Stomach (tissue), 9 donors: ENCODE data around the gene S1PR2. TPM values are rescaled to one million over a fixed set of nuclear protein-coding genes. Genes with fewer than 3 reads are reported as not detected.
"Not testable (repeated sequence)": the region's sequence is repeated elsewhere in the genome, so short reads cannot be mapped to it uniquely, and the experiment has no call there.

ENCODE experiments used
- DNase-seq, 2 donors: peaks; one replicate each; pipeline versions ENCODE4 v3.0.0 to v3.0.0-alpha.2; 2013 to 2019
- H3K27ac ChIP-seq, 5 donors: fragments of 200-600 bp in 4 of 5; sonication (generic) in 4 of 5; one replicate each; pipeline ENCODE4 v1.5.1; 2013 to 2019; ENCODE audit warnings: mild to moderate bottlenecking in 1 of 5, moderate library complexity in 1 of 5
- H3K27me3 ChIP-seq, 3 donors: fragments of 200-600 bp; sonication (generic); one replicate each; pipeline ENCODE4 v1.5.1; 2017 to 2019; ENCODE audit warnings: mixed run types in 1 of 3
- H3K36me3 ChIP-seq, 4 donors: fragments of 200-600 bp; sonication (generic); 1 replicate in 3 of 4; 2 replicates in 1 of 4; pipeline ENCODE4 v1.5.1; 2016 to 2019
- H3K4me1 ChIP-seq, 4 donors: fragments of 200-600 bp; sonication (generic); one replicate each; pipeline ENCODE4 v1.5.1; 2016 to 2019
- H3K4me3 ChIP-seq, 4 donors: fragments of 200-600 bp; sonication (generic) in 3 of 4; one replicate each; pipeline ENCODE4 v1.5.1; 2016 to 2019; ENCODE audit warnings: mild to moderate bottlenecking in 1 of 4
- H3K9me3 ChIP-seq, 4 donors: fragments of 200-600 bp; sonication (generic); one replicate each; pipeline ENCODE4 v1.5.1; 2016 to 2019
- EP300 ChIP-seq: sonication (generic); formaldehyde crosslinking; IDR thresholded peaks from one replicate; pipeline ENCODE4 v1.6.1; 2017; ENCODE audit warnings: antibody characterized with exemption
- POLR2A ChIP-seq, 4 donors: fragments of 450-650 bp; IDR thresholded peaks; one replicate each; pipeline ENCODE4 v1.6.1; 2016; ENCODE audit warnings: antibody characterized with exemption in 4 of 4, control low read depth in 2 of 4, mild to moderate bottlenecking in 1 of 4, moderate library complexity in 1 of 4
- POLR2AphosphoS5 ChIP-seq, 3 donors: sonication (generic); formaldehyde crosslinking; IDR thresholded peaks; one replicate each; pipeline ENCODE4 v1.6.1; 2016; ENCODE audit warnings: antibody characterized with exemption in 3 of 3
- WGBS, 5 donors: extraction: QIAGEN DNeasy Blood & Tissue Kit in 3 of 5; methylation state at CpG; one replicate each; pipeline versions ENCODE4 v1.1.5 to v1.1.7; 2013 to 2018; 5-methylcytosine and 5-hydroxymethylcytosine counted together
- intact Hi-C: fragments of 100-400 bp; cut with DNase I; formaldehyde crosslinking; loops from one replicate; pipeline ENCODE4 v1.15.1; 2023; ENCODE audit warnings: low total_unique reads
- polyA plus RNA-seq, 3 donors: library from polyadenylated mRNA; stranded (reverse); fragments of 200-250 nt; gene quantifications; one replicate each; pipeline ENCODE4 v1.2.3, GENCODE V29; 2013
- total RNA-seq, 5 donors: library from RNA; depleted of rRNA; stranded (reverse); fragments of >200 nt; gene quantifications; one replicate each; pipeline versions ENCODE4 v1.1.0 to v1.2.3, GENCODE V29; 2014 to 2016
- TF ChIP-seq, protein P1 (sequence below), 7 experiments: fragments of 450-650 bp in 4 of 7; fragments of 200-600 bp in 3 of 7; sonication (generic) in 3 of 7; IDR thresholded peaks; one replicate each; pipeline ENCODE4 v1.5.1; 2016 to 2019; ENCODE audit warnings: antibody characterized with exemption in 7 of 7, control low read depth in 2 of 7, mild to moderate bottlenecking in 1 of 7
- donor health status: healthy with polysubstance abuse.
- donor health status: Bipolar disorder and iron deficiency.
- donor health status: healthy.

S1PR2 gene
- total and polyA plus RNA-seq, 8 donors, result 0.29 to 11.7 (median 2.7) TPM; not detected in 1

GRCh38 chr19:10251792-10252694 is 20.9 kb upstream of the S1PR2 start, which contains the start of gene MRPL4:
MRPL4 (plus strand) TSS chr19:10252214; CDS start chr19:10252254, 40 bp downstream.
- DNase-seq, result peak; percentile 95 to 99
- peaks cover 27 to 37% (median 34%) of the 10 kb centered on the region in 4 donors for H3K36me3 ChIP-seq
- H3K4me3 ChIP-seq, result peak within 1 kb of the TSS; percentile 90 to 96 (median 91)
- peak within 1 kb of the TSS; percentile 86 to 93 (median 88) for H3K27ac ChIP-seq
- no peaks in the 10 kb centered on the region for H3K9me3 ChIP-seq
- TF ChIP-seq POLR2AphosphoS5 (IDR thresholded peaks at IDR 0.05) (peak; percentile 63 to 93 (median 84)), EP300 (no peak), POLR2A (IDR thresholded peaks at IDR 0.05) (peak in 1 of 4 donors; percentile 10)
- TF ChIP-seq, protein P1, sequence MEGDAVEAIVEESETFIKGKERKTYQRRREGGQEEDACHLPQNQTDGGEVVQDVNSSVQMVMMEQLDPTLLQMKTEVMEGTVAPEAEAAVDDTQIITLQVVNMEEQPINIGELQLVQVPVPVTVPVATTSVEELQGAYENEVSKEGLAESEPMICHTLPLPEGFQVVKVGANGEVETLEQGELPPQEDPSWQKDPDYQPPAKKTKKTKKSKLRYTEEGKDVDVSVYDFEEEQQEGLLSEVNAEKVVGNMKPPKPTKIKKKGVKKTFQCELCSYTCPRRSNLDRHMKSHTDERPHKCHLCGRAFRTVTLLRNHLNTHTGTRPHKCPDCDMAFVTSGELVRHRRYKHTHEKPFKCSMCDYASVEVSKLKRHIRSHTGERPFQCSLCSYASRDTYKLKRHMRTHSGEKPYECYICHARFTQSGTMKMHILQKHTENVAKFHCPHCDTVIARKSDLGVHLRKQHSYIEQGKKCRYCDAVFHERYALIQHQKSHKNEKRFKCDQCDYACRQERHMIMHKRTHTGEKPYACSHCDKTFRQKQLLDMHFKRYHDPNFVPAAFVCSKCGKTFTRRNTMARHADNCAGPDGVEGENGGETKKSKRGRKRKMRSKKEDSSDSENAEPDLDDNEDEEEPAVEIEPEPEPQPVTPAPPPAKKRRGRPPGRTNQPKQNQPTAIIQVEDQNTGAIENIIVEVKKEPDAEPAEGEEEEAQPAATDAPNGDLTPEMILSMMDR (IDR thresholded peaks at IDR 0.05), result peak in 1 of 7 experiments; percentile 17
- no peaks in the 10 kb centered on the region for H3K27me3 ChIP-seq
- intact Hi-C loops, result loop anchor here (10.0 kb wide), 1 partner anchor 137 kb away; the partner anchor contains the start of genes EIF3G and P2RY11
- peaks cover 7 to 36% (median 32%) of the 10 kb centered on the region in 4 donors for H3K4me1 ChIP-seq
- 0 to 1% (median 1%) methylated on average over 37 to 77 of the region's 77 CpGs for WGBS, 5 donors

DNA sequence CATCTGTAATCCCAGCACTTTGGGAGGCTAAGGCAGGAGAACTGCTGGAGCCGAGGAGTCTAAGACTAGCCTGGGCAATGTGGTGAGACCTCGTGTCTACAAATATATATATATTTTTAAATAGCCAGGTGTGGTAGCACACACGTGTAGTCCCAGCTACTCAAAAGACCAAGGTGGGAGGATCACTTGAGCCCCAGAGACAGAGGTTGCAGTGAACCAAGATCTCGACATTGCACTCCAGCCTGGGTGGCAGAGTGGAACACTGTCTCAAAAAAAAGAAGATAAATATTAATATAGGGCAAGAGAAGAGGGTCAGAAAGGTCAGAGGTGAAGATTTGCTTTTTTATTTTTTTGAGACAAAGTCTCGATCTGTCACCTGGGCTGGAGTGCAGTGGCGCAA is 15.4 kb upstream of the S1PR2 start:
- H3K4me1 ChIP-seq, result peaks cover 0 to 18% (median 15%) of the 10 kb centered on the region in 4 donors

GRCh38 chr19:10245189-10245939 is 14.2 kb upstream of the S1PR2 start:
- no peaks in the 10 kb centered on the region for H3K9me3 ChIP-seq
- intact Hi-C loops, result no loop called here
- TF ChIP-seq EP300, result no peak
- TF ChIP-seq, protein P1 (IDR thresholded peaks at IDR 0.05), result no peak
- no peaks in the 10 kb centered on the region for H3K36me3 ChIP-seq
- DNase-seq, result no peak
- peaks cover 0 to 7% (median 6%) of the 10 kb centered on the region in 4 donors for H3K4me1 ChIP-seq
- H3K4me3 ChIP-seq, result no peak overlapping the region
- H3K27ac ChIP-seq, result no peak overlapping the region
- WGBS, 5 donors, result 75 to 85% (median 79%) methylated on average over 8 to 9 of the region's 9 CpGs
- no peaks in the 10 kb centered on the region for H3K27me3 ChIP-seq

More for the DNA sequence above, 15.4 kb upstream of the S1PR2 start:
- Histone ChIP-seq H3K9me3 (no peaks in the 10 kb centered on the region), H3K36me3 (no peaks in the 10 kb centered on the region), H3K4me3 (no peak overlapping the region), H3K27ac (no peak overlapping the region), H3K27me3 (no peaks in the 10 kb centered on the region)
- intact Hi-C loops, result no loop called here
- WGBS, 5 donors, result 76 to 86% (median 81%) methylated on average over 6 of the region's 6 CpGs
- no peak for DNase-seq
- TF ChIP-seq, protein P1 (IDR thresholded peaks at IDR 0.05), result no peak
- TF ChIP-seq POLR2A (IDR thresholded peaks at IDR 0.05), result no peak
- TF ChIP-seq EP300, result no peak
- TF ChIP-seq POLR2AphosphoS5 (IDR thresholded peaks at IDR 0.05), result no peak

GRCh38 chr19:10243606-10244005 is 12.5 kb upstream of the S1PR2 start:
- no peaks in the 10 kb centered on the region for H3K36me3 ChIP-seq
- 91 to 95% (median 93%) methylated on average over 7 of the region's 7 CpGs for WGBS, 5 donors
- H3K4me1 ChIP-seq, result peaks cover 2 to 8% (median 4%) of the 10 kb centered on the region in 4 donors
- TF ChIP-seq EP300, result no peak
- TF ChIP-seq POLR2A (IDR thresholded peaks at IDR 0.05), result no peak
- no peak for TF ChIP-seq POLR2AphosphoS5 (IDR thresholded peaks at IDR 0.05)
- TF ChIP-seq, protein P1 (IDR thresholded peaks at IDR 0.05), result no peak
- no peaks in the 10 kb centered on the region for H3K27me3 ChIP-seq
- DNase-seq, result no peak
- H3K27ac ChIP-seq, result no peak overlapping the region
- no peak overlapping the region for H3K4me3 ChIP-seq
- intact Hi-C loops, result no loop called here
- no peaks in the 10 kb centered on the region for H3K9me3 ChIP-seq

GRCh38 chr19:10241826-10242449 is 10.8 kb upstream of the S1PR2 start:
- H3K27me3 ChIP-seq, intact Hi-C loops: not testable (repeated sequence)
- WGBS, 5 donors, result 88 to 93% (median 93%) methylated on average over 10 to 11 of the region's 11 CpGs

More at GRCh38 chr19:10241826-10242449, 10.8 kb upstream of the S1PR2 start:
- H3K9me3 ChIP-seq, H3K4me3 ChIP-seq, H3K36me3 ChIP-seq, DNase-seq, H3K27ac ChIP-seq: not testable (repeated sequence)
- H3K4me1 ChIP-seq, result peaks cover 8 to 17% (median 12%) of the 10 kb centered on the region in 4 donors
